ENCODE measurements around the gene PRKN.

GRCh38 chr6:161351858-161352257 lies 1375.7 kb downstream of the PRKN start:
- TF ChIP-seq, protein P1, sequence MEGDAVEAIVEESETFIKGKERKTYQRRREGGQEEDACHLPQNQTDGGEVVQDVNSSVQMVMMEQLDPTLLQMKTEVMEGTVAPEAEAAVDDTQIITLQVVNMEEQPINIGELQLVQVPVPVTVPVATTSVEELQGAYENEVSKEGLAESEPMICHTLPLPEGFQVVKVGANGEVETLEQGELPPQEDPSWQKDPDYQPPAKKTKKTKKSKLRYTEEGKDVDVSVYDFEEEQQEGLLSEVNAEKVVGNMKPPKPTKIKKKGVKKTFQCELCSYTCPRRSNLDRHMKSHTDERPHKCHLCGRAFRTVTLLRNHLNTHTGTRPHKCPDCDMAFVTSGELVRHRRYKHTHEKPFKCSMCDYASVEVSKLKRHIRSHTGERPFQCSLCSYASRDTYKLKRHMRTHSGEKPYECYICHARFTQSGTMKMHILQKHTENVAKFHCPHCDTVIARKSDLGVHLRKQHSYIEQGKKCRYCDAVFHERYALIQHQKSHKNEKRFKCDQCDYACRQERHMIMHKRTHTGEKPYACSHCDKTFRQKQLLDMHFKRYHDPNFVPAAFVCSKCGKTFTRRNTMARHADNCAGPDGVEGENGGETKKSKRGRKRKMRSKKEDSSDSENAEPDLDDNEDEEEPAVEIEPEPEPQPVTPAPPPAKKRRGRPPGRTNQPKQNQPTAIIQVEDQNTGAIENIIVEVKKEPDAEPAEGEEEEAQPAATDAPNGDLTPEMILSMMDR (IDR thresholded peaks at IDR 0.05; ENCODE audit: borderline replicate concordance, extremely low read depth, low read length, poor library complexity, severe bottlenecking), result peak; percentile 12
- TF ChIP-seq EZH2 (IDR thresholded peaks at IDR 0.05; ENCODE audit: borderline replicate concordance, low read depth, low read length, severe bottlenecking), result no peak

All from DND-41 (cell line).